ENCODE results near the gene WDR7. TPM values are rescaled to one million over a fixed set of nuclear protein-coding genes. Genes with fewer than 3 reads are reported as not detected.

The WDR7 gene
- total and polyA plus RNA-seq, 7 donors = 3.7 to 45.3 (median 28.5) TPM

DNA sequence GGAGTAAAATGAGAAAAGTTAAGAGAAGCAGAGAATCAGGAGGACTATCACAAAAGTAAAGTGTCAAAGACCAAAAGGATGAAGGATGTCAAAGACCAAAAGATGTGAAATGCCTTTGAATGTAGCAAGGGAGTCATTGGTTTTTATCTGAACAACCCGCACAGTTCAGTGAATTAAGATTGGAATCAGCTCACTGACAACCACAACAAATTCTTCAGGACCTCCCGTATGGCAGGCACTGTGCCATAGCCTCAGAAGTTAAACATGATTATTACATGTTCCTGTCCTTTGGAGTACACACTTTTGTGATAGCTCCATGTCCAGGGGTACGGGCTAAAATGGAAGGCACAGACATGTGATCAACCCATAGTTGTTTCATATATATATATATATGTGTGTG lies 7.8 kb upstream of the WDR7 start:
- WGBS, 2 donors = 91% methylated on average over 3 of the region's 3 CpGs
- H3K4me3 ChIP-seq = no peak overlapping the region
- H3K4me1 ChIP-seq = peaks cover 0 to 6% (median 0%) of the 10 kb centered on the region in 4 donors
- H3K36me3 ChIP-seq = no peaks in the 10 kb centered on the region
- TF ChIP-seq POLR2AphosphoS5 (IDR thresholded peaks at IDR 0.05) (no peak), EP300 (IDR thresholded peaks at IDR 0.05) (no peak), POLR2A (IDR thresholded peaks at IDR 0.05) (no peak)
- TF ChIP-seq, protein P1, sequence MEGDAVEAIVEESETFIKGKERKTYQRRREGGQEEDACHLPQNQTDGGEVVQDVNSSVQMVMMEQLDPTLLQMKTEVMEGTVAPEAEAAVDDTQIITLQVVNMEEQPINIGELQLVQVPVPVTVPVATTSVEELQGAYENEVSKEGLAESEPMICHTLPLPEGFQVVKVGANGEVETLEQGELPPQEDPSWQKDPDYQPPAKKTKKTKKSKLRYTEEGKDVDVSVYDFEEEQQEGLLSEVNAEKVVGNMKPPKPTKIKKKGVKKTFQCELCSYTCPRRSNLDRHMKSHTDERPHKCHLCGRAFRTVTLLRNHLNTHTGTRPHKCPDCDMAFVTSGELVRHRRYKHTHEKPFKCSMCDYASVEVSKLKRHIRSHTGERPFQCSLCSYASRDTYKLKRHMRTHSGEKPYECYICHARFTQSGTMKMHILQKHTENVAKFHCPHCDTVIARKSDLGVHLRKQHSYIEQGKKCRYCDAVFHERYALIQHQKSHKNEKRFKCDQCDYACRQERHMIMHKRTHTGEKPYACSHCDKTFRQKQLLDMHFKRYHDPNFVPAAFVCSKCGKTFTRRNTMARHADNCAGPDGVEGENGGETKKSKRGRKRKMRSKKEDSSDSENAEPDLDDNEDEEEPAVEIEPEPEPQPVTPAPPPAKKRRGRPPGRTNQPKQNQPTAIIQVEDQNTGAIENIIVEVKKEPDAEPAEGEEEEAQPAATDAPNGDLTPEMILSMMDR (IDR thresholded peaks at IDR 0.05) = no peak
- H3K9me3 ChIP-seq = no peaks in the 10 kb centered on the region
- no peaks in the 10 kb centered on the region for H3K27me3 ChIP-seq
- DNase-seq = no peak
- intact Hi-C loops (cut with DNase I) = no loop called here
- H3K27ac ChIP-seq = no peak overlapping the region

DNA sequence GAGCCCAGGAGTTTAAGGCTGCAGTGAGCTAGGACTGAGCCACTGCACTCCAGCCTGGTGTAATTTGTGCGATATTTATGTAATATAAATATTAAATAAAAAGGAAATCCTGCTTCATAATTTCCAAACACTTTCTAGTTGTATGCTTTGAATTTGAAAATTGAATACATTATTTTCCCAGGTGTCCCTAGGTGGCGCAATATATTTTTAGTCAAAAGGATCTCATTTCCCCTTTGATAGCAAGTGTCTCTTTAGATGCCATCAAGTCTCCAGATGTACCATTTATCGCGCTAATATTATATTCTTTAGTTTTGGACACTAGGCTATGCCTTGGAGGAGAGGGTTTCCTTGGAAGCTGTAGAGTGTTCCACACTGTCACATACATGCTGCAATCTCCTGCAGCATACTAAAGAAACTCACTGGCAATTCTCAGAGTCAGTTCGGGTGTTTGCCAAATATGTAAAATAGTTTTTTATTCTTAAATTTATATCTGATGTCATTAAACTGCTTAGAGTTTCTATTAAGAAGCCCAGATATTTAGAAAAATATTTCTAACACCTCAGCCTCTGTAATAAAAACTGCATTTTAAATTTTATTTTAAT lies 5.6 kb upstream of the WDR7 start:
- intact Hi-C loops (cut with DNase I) = no loop called here
- peaks cover 0 to 4% (median 1%) of the 10 kb centered on the region in 4 donors for H3K4me1 ChIP-seq
- H3K27me3 ChIP-seq = no peaks in the 10 kb centered on the region
- H3K4me3 ChIP-seq = no peak overlapping the region
- 41 to 68% methylated on average over 5 of the region's 5 CpGs for WGBS, 2 donors
- H3K36me3 ChIP-seq = no peaks in the 10 kb centered on the region
- no peaks in the 10 kb centered on the region for H3K9me3 ChIP-seq
- DNase-seq = no peak
- TF ChIP-seq POLR2A (IDR thresholded peaks at IDR 0.05) = no peak
- TF ChIP-seq, protein P1 (IDR thresholded peaks at IDR 0.05) = peak in 2 of 4 experiments; percentile 8 to 19
- TF ChIP-seq POLR2AphosphoS5 (IDR thresholded peaks at IDR 0.05) = no peak
- no peak for TF ChIP-seq EP300 (IDR thresholded peaks at IDR 0.05)
- H3K27ac ChIP-seq = no peak overlapping the region

DNA sequence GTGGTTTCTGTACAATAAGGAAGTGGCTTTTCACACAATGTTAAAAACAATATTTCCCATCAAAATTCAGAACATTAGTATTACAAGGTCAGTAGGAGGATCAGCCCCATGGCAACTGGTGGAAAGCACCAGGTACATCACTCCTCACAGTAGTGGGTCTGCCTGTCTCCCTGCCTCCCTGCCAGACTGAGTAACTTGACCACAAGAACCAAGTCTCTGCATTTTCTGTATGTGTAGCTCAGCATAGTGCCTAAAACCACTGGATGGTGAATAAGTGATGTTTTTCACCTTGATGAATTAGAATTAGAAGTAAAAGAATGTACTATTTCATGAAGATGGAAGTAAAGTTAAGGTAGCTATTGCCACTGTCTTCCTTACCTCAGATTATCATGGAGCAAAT lies 4.1 kb upstream of the WDR7 start:
- H3K36me3 ChIP-seq = no peaks in the 10 kb centered on the region
- H3K27me3 ChIP-seq = no peaks in the 10 kb centered on the region
- peaks cover 0 to 11% (median 8%) of the 10 kb centered on the region in 4 donors for H3K4me1 ChIP-seq
- TF ChIP-seq POLR2A (IDR thresholded peaks at IDR 0.05) (no peak), EP300 (IDR thresholded peaks at IDR 0.05) (no peak), POLR2AphosphoS5 (IDR thresholded peaks at IDR 0.05) (no peak)
- TF ChIP-seq, protein P1 (IDR thresholded peaks at IDR 0.05) = no peak
- no peak overlapping the region for H3K4me3 ChIP-seq
- no peaks in the 10 kb centered on the region for H3K9me3 ChIP-seq
- intact Hi-C loops (cut with DNase I) = no loop called here
- no peak for DNase-seq
- no peak overlapping the region for H3K27ac ChIP-seq

DNA sequence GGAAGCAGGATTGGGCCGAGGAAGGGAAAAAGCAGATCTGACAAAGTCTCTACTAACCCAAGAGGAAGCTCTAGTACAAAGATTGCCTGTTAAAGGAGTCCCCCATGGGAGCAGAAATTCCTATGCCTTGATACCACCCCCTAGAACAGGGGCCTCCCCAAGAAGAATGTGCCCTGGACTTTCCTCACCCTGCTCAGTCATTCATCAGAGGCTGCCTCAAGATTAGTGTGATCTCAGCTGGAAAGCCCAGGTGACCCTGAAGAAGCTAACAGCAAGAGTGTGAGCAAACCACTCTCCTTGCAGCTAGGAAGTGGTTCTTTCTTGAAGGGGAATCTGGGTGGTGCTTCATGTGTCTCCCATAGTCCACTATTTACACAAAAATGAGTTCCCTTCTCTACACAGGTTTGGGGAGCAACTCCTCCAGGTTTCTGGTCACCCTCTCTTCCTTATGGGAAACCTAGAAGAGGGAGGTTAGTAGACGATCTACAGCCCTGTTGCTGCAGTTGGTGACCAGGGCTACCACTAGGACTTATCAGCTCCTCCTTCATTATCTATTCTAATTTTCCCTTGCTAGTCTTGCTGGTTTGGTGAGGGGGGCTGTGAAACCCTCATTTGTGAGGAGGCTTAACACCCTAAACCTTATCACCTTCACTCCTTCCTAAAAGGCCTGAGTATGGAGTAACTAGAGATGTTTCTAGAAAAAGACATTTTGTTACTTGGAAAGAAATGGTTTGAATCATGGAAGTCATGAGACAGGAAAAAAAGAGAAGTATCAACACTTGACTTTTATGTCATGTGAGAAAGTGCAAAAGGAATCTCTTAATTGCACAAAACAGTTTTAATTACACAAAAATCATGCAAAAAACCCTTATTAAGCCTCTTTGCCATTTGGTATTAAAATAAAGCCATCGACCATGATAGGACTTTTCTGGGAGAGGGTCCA lies 2.9 kb upstream of the WDR7 start:
- H3K27ac ChIP-seq = no peak overlapping the region
- H3K36me3 ChIP-seq = no peaks in the 10 kb centered on the region
- WGBS, 2 donors = 84 to 93% methylated on average over 3 of the region's 3 CpGs
- intact Hi-C loops (cut with DNase I) = no loop called here
- no peaks in the 10 kb centered on the region for H3K27me3 ChIP-seq
- H3K4me3 ChIP-seq = no peak overlapping the region
- TF ChIP-seq POLR2A (IDR thresholded peaks at IDR 0.05) = no peak
- TF ChIP-seq, protein P1 (IDR thresholded peaks at IDR 0.05) = no peak
- no peak for DNase-seq
- H3K4me1 ChIP-seq = peaks cover 0 to 21% (median 12%) of the 10 kb centered on the region in 4 donors
- no peaks in the 10 kb centered on the region for H3K9me3 ChIP-seq
